Right lobe of liver (tissue), 6 donors: Measurements from ENCODE around the gene RNASE8. TPM values are rescaled to one million over a fixed set of nuclear protein-coding genes. Genes with fewer than 3 reads are reported as not detected.

Experiments used
- ATAC-seq, 4 donors: fragments of 200-7000 bp; cut with Tn5 transposase; one replicate each; pipeline ENCODE4 v1.9.1; 2020; ENCODE audit warnings: mild to moderate bottlenecking in 4 of 4, moderate library complexity in 4 of 4
- DNase-seq, 3 donors: peaks; one replicate each; pipeline ENCODE4 v3.0.0-alpha.2; 2020
- H3K27ac ChIP-seq, 3 donors: fragments of 200-600 bp; one replicate each; pipeline ENCODE4 v1.8.0; 2022
- H3K27me3 ChIP-seq, 2 donors: fragments of 200-600 bp; one replicate each; pipeline ENCODE4 v1.8.0; 2022
- H3K36me3 ChIP-seq, 4 donors: fragments of 200-600 bp; sonication (generic) in 1 of 4; one replicate each; pipeline versions ENCODE4 v1.5.1 to v1.8.0; 2017 to 2022; ENCODE audit warnings: control low read depth in 1 of 4
- H3K4me1 ChIP-seq, 4 donors: fragments of 200-600 bp; sonication (generic) in 1 of 4; one replicate each; pipeline versions ENCODE4 v1.5.1 to v1.8.0; 2017 to 2022; ENCODE audit warnings: control low read depth in 1 of 4
- H3K4me3 ChIP-seq, 3 donors: fragments of 200-600 bp; one replicate each; pipeline ENCODE4 v1.8.0; 2022
- H3K9me3 ChIP-seq, 4 donors: fragments of 200-600 bp; sonication (generic) in 1 of 4; one replicate each; pipeline versions ENCODE4 v1.5.1 to v1.8.0; 2017 to 2022; ENCODE audit warnings: control low read depth in 1 of 4
- POLR2A ChIP-seq: fragments of 450-650 bp; IDR thresholded peaks from one replicate; pipeline ENCODE4 v1.6.1; 2017; ENCODE audit warnings: antibody characterized with exemption, mild to moderate bottlenecking
- WGBS: methylation state at CpG from one replicate; pipeline ENCODE4 v1.1.6; 2018; ENCODE audit warnings: low coverage, low lambda C conversion rate; ENCODE audit not compliant: insufficient coverage; ENCODE audit errors: missing lambda C conversion rate; 5-methylcytosine and 5-hydroxymethylcytosine counted together
- intact Hi-C, 2 donors: fragments of 100-400 bp; cut with DNase I; formaldehyde crosslinking; loops; one replicate each; pipeline versions ENCODE4 v1.11.2 to v1.14.1; 2022
- total RNA-seq, 6 experiments: library from RNA; depleted of rRNA in 2 of 6; stranded (reverse); fragments of >200 nt in 2 of 6; fragmentation: NEBNext Ultra II Directional in 3 of 6; extraction: Animal tissue kit (Norgen Biotek cat#: 25700) in 3 of 6; gene quantifications; one replicate each; pipeline versions ENCODE4 v1.1.0 to v1.2.4, GENCODE V29; 2016 to 2023
- TF ChIP-seq, protein P1 (sequence below), 4 donors: fragments of 200-600 bp in 3 of 4; fragments of 450-650 bp in 1 of 4; IDR thresholded peaks; one replicate each; pipeline versions ENCODE4 v1.5.1 to v1.8.0; 2016 to 2022; ENCODE audit warnings: antibody characterized with exemption in 4 of 4, mild to moderate bottlenecking in 2 of 4
- donor health status: DM: no; HTN: yes; CAD: no.
- donor health status: DM: no; HTN: no; CAD: no.
- donor health status: DM: no; HTN: no; CAD: no.
- donor health status: DM: no; HTN: yes; CAD: no.
- donor health status: DM: no; HTN: yes; CAD: no.

Gene RNASE8
- total RNA-seq, 6 experiments from 2014 or later: not detected

DNA sequence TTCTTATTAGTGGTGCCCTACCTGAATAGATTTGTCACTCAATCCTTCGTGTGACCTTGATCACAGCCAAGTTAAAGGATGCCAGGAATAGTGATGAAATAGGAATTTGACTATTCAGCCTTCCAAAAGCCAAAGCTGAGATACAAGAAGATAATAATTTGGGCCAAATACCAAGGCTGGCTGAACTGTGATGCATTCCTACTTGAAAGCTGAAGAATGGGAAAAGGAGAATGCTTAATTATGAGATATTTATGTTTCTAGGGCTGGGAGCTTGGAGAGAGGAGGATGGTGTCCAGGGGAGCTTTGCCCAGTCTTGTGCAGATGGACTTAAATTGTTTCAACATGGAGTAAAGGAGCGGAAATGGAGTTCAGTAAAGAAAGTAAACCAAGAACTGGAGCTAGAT lies 10.2 kb upstream of the RNASE8 start:
- ATAC-seq: peak in 3 of 4 donors; percentile 20 to 44 (median 23)
- Histone ChIP-seq H3K36me3 (no peaks in the 10 kb centered on the region), H3K9me3 (no peaks in the 10 kb centered on the region), H3K4me1 (peaks cover 0 to 74% (median 30%) of the 10 kb centered on the region in 4 donors), H3K27me3 (no peaks in the 10 kb centered on the region), H3K27ac (peak overlapping the region in 1 of 3 donors; percentile 64), H3K4me3 (no peak overlapping the region)
- DNase-seq: no peak
- intact Hi-C loops: no loop called here
- WGBS: 52% methylated on average over 2 of the region's 2 CpGs
- no peak for TF ChIP-seq POLR2A
- TF ChIP-seq, protein P1, sequence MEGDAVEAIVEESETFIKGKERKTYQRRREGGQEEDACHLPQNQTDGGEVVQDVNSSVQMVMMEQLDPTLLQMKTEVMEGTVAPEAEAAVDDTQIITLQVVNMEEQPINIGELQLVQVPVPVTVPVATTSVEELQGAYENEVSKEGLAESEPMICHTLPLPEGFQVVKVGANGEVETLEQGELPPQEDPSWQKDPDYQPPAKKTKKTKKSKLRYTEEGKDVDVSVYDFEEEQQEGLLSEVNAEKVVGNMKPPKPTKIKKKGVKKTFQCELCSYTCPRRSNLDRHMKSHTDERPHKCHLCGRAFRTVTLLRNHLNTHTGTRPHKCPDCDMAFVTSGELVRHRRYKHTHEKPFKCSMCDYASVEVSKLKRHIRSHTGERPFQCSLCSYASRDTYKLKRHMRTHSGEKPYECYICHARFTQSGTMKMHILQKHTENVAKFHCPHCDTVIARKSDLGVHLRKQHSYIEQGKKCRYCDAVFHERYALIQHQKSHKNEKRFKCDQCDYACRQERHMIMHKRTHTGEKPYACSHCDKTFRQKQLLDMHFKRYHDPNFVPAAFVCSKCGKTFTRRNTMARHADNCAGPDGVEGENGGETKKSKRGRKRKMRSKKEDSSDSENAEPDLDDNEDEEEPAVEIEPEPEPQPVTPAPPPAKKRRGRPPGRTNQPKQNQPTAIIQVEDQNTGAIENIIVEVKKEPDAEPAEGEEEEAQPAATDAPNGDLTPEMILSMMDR (IDR thresholded peaks at IDR 0.05): no peak

DNA sequence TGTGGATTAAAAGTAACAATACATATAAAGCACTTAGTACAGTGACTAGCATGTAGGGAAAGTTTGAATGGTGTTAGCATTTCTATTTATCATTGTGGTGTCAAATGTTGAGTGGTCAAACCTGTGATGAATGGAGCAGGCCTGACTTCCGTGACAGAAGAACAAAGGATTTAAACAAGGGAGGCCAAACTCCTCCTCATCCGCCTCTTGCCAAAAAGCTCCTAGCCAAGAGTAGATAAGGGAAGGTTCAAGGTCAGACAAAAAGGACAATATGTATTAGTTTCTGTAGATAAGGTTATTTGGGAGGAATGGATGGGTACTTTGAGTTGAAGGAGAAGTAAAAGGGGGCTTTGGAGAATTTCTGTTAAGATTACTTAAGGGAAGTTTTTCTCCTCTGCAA lies 9.0 kb upstream of the RNASE8 start:
- 13% methylated on average over 2 of the region's 2 CpGs for WGBS
- Histone ChIP-seq H3K27me3 (no peaks in the 10 kb centered on the region), H3K4me3 (no peak overlapping the region), H3K9me3 (no peaks in the 10 kb centered on the region), H3K27ac (peak overlapping the region in 1 of 3 donors; percentile 64), H3K4me1 (peaks cover 0 to 76% (median 29%) of the 10 kb centered on the region in 4 donors), H3K36me3 (no peaks in the 10 kb centered on the region)
- TF ChIP-seq, protein P1 (IDR thresholded peaks at IDR 0.05): no peak
- no peak for TF ChIP-seq POLR2A
- ATAC-seq: peak; percentile 59 to 75 (median 60)
- intact Hi-C loops: no loop called here
- peak in 1 of 3 donors; percentile 63 for DNase-seq

DNA sequence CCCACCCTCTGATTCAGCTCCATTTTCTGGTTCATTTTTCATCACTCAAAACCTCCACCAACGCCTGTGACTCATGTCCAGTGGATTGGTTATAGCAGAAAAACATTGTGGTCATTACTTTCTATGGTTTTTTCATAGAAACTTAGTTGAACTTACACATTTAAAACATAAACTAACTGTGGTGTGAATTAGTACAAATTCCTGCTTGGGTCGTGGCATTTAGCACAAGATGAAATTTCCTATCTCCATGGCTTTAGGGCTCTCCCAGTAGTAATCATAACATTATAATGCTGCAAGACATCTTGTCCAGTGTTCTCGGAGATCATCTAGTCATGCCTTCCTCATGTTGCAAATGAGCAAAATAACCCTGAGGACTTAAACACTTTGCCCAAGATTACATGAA lies 8.3 kb upstream of the RNASE8 start:
- ATAC-seq (no peak), DNase-seq (no peak)
- WGBS: 67% methylated on average over 3 of the region's 3 CpGs
- Histone ChIP-seq H3K4me1 (peaks cover 0 to 76% (median 29%) of the 10 kb centered on the region in 4 donors), H3K9me3 (no peaks in the 10 kb centered on the region), H3K27ac (no peak overlapping the region), H3K4me3 (no peak overlapping the region), H3K36me3 (no peaks in the 10 kb centered on the region), H3K27me3 (no peaks in the 10 kb centered on the region)
- intact Hi-C loops: no loop called here
- TF ChIP-seq POLR2A: no peak
- TF ChIP-seq, protein P1 (IDR thresholded peaks at IDR 0.05): no peak

DNA sequence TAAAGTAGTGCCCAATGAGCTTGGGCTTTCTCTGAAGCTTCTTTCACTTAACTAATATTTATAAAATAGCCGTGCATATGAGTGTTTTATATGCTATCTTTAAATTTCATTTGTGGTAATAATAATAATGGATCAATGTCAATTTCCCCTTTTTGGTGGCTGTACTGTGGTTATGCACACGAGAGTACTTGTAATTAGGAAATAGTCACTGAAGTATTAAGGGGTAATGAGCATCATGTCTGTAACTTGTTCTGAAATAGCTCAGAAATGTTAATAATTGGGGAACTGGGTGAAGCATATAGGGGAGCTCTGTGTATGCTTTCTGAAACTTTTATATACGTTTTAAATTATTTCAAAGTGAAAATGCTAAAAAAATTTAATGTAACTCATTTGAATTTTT lies 7.0 kb upstream of the RNASE8 start:
- intact Hi-C loops: no loop called here
- peaks cover 0 to 73% (median 26%) of the 10 kb centered on the region in 4 donors for H3K4me1 ChIP-seq

More for the DNA sequence above, 7.0 kb upstream of the RNASE8 start:
- WGBS: 58% methylated on average over 3 of the region's 3 CpGs
- Histone ChIP-seq H3K4me3 (no peak overlapping the region), H3K9me3 (no peaks in the 10 kb centered on the region), H3K27ac (no peak overlapping the region), H3K27me3 (no peaks in the 10 kb centered on the region), H3K36me3 (no peaks in the 10 kb centered on the region)
- DNase-seq: no peak
- no peak for ATAC-seq
- TF ChIP-seq, protein P1 (IDR thresholded peaks at IDR 0.05): no peak
- no peak for TF ChIP-seq POLR2A
